H9 (cell line): ENCODE results near the gene TCF7L2. TPM values are rescaled to one million over a fixed set of nuclear protein-coding genes. Genes with fewer than 3 reads are reported as not detected.

Experiments
- DNase-seq: peaks from one replicate; pipeline ENCODE4 v3.0.0-alpha.2; 2017
- H2AFZ ChIP-seq: one replicate; pipeline ENCODE4 v1.6.1; 2013; ENCODE audit warnings: mild to moderate bottlenecking, low read length, control low read depth, moderate library complexity
- H2AK5ac ChIP-seq: 2 replicates; pipeline ENCODE4 v1.6.1; 2013; ENCODE audit warnings: low read length, control low read depth, mixed read lengths; ENCODE audit not compliant: insufficient read length
- H2BK120ac ChIP-seq: one replicate; pipeline ENCODE4 v1.6.1; 2013; ENCODE audit warnings: low read depth, mild to moderate bottlenecking, low read length, control low read depth, inconsistent platforms; ENCODE audit not compliant: poor library complexity, severe bottlenecking
- H2BK12ac ChIP-seq: 2 replicates; pipeline ENCODE4 v1.6.1; 2013; ENCODE audit warnings: low read length, control low read depth, mixed read lengths, low read depth; ENCODE audit not compliant: insufficient read length
- H2BK15ac ChIP-seq: 2 replicates; pipeline ENCODE4 v1.6.1; 2013; ENCODE audit warnings: low read depth, low read length, control low read depth
- H2BK20ac ChIP-seq: one replicate; pipeline ENCODE4 v1.6.1; 2013; ENCODE audit warnings: low read depth, mild to moderate bottlenecking, low read length, control low read depth, inconsistent platforms; ENCODE audit not compliant: poor library complexity, severe bottlenecking
- H2BK5ac ChIP-seq: 2 replicates; pipeline ENCODE4 v1.6.1; 2013; ENCODE audit warnings: low read length, control low read depth, mixed read lengths; ENCODE audit not compliant: insufficient read length
- H3K14ac ChIP-seq: 2 replicates; pipeline ENCODE4 v1.6.1; 2013; ENCODE audit warnings: low read length, control low read depth; ENCODE audit not compliant: insufficient read depth
- H3K18ac ChIP-seq: 2 replicates; pipeline ENCODE4 v1.6.1; 2013; ENCODE audit warnings: low read depth, mild to moderate bottlenecking, mixed read lengths, low read length, control low read depth; ENCODE audit not compliant: insufficient read length
- H3K23ac ChIP-seq: 2 replicates; pipeline ENCODE4 v1.6.1; 2013; ENCODE audit warnings: low read length, control low read depth, mixed read lengths, low read depth; ENCODE audit not compliant: insufficient read length
- H3K23me2 ChIP-seq: 2 replicates; pipeline ENCODE4 v1.6.1; 2013; ENCODE audit warnings: low read depth, mild to moderate bottlenecking, mixed read lengths, low read length, control low read depth; ENCODE audit not compliant: insufficient read length, poor library complexity, severe bottlenecking
- H3K27ac ChIP-seq: 2 replicates; pipeline ENCODE4 v1.5.1; 2013; ENCODE audit warnings: low read length, control low read depth, mixed read lengths, low read depth; ENCODE audit not compliant: insufficient read length
- H3K27me3 ChIP-seq: 2 replicates; pipeline ENCODE4 v1.6.1; 2013; ENCODE audit warnings: low read length, control low read depth, inconsistent platforms; ENCODE audit not compliant: insufficient read depth
- H3K4ac ChIP-seq: 2 replicates; pipeline ENCODE4 v1.6.1; 2013; ENCODE audit warnings: low read depth, mild to moderate bottlenecking, control low read depth, inconsistent platforms, low read length, moderate library complexity
- H3K4me1 ChIP-seq: 2 replicates; pipeline ENCODE4 v1.6.1; 2013; ENCODE audit warnings: low read length, control low read depth, inconsistent platforms; ENCODE audit not compliant: insufficient read depth
- H3K4me2 ChIP-seq: 2 replicates; pipeline ENCODE4 v1.6.1; 2013; ENCODE audit warnings: low read length, control low read depth, mixed read lengths; ENCODE audit not compliant: insufficient read length, insufficient read depth
- H3K56ac ChIP-seq: 2 replicates; pipeline ENCODE4 v1.6.1; 2013; ENCODE audit warnings: low read depth, mild to moderate bottlenecking, mixed read lengths, low read length, control low read depth; ENCODE audit not compliant: insufficient read length
- H3K79me1 ChIP-seq: 2 replicates; pipeline ENCODE4 v1.6.1; 2013; ENCODE audit warnings: low read depth, mild to moderate bottlenecking, moderate library complexity, low read length, control low read depth, inconsistent platforms; ENCODE audit not compliant: insufficient read depth, poor library complexity, severe bottlenecking
- H3K79me2 ChIP-seq: 2 replicates; pipeline ENCODE4 v1.6.1; 2013; ENCODE audit warnings: low read length, control low read depth, inconsistent platforms; ENCODE audit not compliant: insufficient read depth
- H3K9ac ChIP-seq: 2 replicates; pipeline ENCODE4 v1.6.1; 2013; ENCODE audit warnings: low read length, control low read depth, mixed read lengths; ENCODE audit not compliant: insufficient read length; ENCODE audit errors: extremely low read depth
- H3K9me3 ChIP-seq: one replicate; pipeline ENCODE4 v1.6.1; 2013; ENCODE audit warnings: low read depth, low read length, inconsistent platforms; ENCODE audit not compliant: control insufficient read depth
- H3T11ph ChIP-seq: one replicate; pipeline ENCODE4 v1.6.1; 2013; ENCODE audit warnings: mild to moderate bottlenecking, low read length, control low read depth, inconsistent platforms
- H4K20me1 ChIP-seq: one replicate; pipeline ENCODE4 v1.6.1; 2013; ENCODE audit not compliant: control insufficient read depth, insufficient read length, insufficient read depth
- H4K5ac ChIP-seq: 2 replicates; pipeline ENCODE4 v1.6.1; 2013; ENCODE audit warnings: low read depth, mild to moderate bottlenecking, mixed read lengths, low read length, control low read depth; ENCODE audit not compliant: insufficient read length
- H4K8ac ChIP-seq: replicated peaks from 2 replicates; pipeline ENCODE4 v1.6.1; 2013; ENCODE audit warnings: low read length, control low read depth, mixed read lengths, low read depth; ENCODE audit not compliant: insufficient read length
- H4K91ac ChIP-seq: 2 replicates; pipeline ENCODE4 v1.6.1; 2013; ENCODE audit warnings: low read depth, mild to moderate bottlenecking, moderate library complexity, mixed read lengths, low read length, control low read depth; ENCODE audit not compliant: insufficient read length
- H3K27ac Mint-ChIP-seq, 3 experiments: 2 replicates in 2 of 3; 3 replicates in 1 of 3; pipeline ENCODE4 v1.8.0; 2020 to 2021; ENCODE audit warnings: mixed read lengths in 3 of 3, mild to moderate bottlenecking in 1 of 3, moderate library complexity in 1 of 3
- H3K27me3 Mint-ChIP-seq: 2 replicates; pipeline ENCODE4 v1.8.0; 2021; ENCODE audit warnings: low read depth, mild to moderate bottlenecking, moderate library complexity, mixed read lengths
- H3K36me3 Mint-ChIP-seq, 3 experiments: 2 replicates in 2 of 3; 3 replicates in 1 of 3; pipeline ENCODE4 v1.8.0; 2020 to 2021; ENCODE audit warnings: low read depth in 3 of 3, mixed read lengths in 3 of 3; ENCODE audit not compliant: insufficient read depth in 1 of 3
- H3K4me1 Mint-ChIP-seq, 2 experiments: 2 replicates each; pipeline ENCODE4 v1.8.0; 2020; ENCODE audit warnings: mixed read lengths in 2 of 2
- H3K4me3 Mint-ChIP-seq, 2 experiments: 2 replicates in 1 of 2; 3 replicates in 1 of 2; pipeline ENCODE4 v1.8.0; 2020 to 2021; ENCODE audit warnings: mild to moderate bottlenecking in 2 of 2, mixed read lengths in 2 of 2, moderate library complexity in 1 of 2
- H3K9me3 Mint-ChIP-seq, 2 experiments: 2 replicates in 1 of 2; 3 replicates in 1 of 2; pipeline ENCODE4 v1.8.0; 2020; ENCODE audit warnings: mild to moderate bottlenecking in 2 of 2, mixed read lengths in 2 of 2, moderate library complexity in 1 of 2
- CTCF ChIP-seq: fragments of 200-600 bp; sonication (generic); conservative IDR thresholded peaks from 3 replicates; pipeline ENCODE4 v1.8.0; 2021; ENCODE audit warnings: antibody characterized with exemption, mild to moderate bottlenecking
- WGBS: extraction: QIAGEN DNeasy Blood & Tissue Kit; methylation state at CpG from one replicate; pipeline ENCODE4 v1.1.7; 2013; ENCODE audit warnings: missing lambda C conversion rate, low lambda C conversion rate, mixed read lengths; ENCODE audit not compliant: insufficient read length; ENCODE audit errors: extremely low coverage; 5-methylcytosine and 5-hydroxymethylcytosine counted together
- total RNA-seq: library from RNA; stranded (reverse); gene quantifications from 2 replicates; pipeline ENCODE4 v1.2.1, GENCODE V29; 2021

Gene TCF7L2
- total RNA-seq, 1 experiment from 2014 or later: 71.1 TPM

GRCh38 chr10:113207924-113208323 is 257.9 kb downstream of the TCF7L2 start:
- Mint-ChIP-seq H3K27me3 (no peaks in the 10 kb centered on the region; the same call in 1 of the 2 replicates), H3K4me1 (no peaks in the 10 kb centered on the region), H3K9me3 (peaks cover 10 to 12% of the 10 kb centered on the region in 2 experiments), H3K36me3 (peaks cover 0 to 4% (median 2%) of the 10 kb centered on the region in 3 experiments; a peak in 1 of 7 replicates), H3K27ac (no peak overlapping the region), H3K4me3 (no peak overlapping the region)
- H3K14ac ChIP-seq: no peak overlapping the region
- no peaks in the 10 kb centered on the region for H3K9me3 ChIP-seq
- no peak overlapping the region for H2BK12ac ChIP-seq
- no peak overlapping the region for H4K91ac ChIP-seq
- H2BK20ac ChIP-seq: no peak overlapping the region
- H2AK5ac ChIP-seq: no peak overlapping the region
- no peak overlapping the region for H3K56ac ChIP-seq
- no peak overlapping the region for H4K8ac ChIP-seq
- H3K4ac ChIP-seq: no peak overlapping the region
- H3K23ac ChIP-seq: no peak overlapping the region
- H2AFZ ChIP-seq: no peak overlapping the region
- H2BK15ac ChIP-seq: no peak overlapping the region
- H2BK120ac ChIP-seq: no peak overlapping the region
- H4K20me1 ChIP-seq: no peaks in the 10 kb centered on the region
- no peak overlapping the region for H2BK5ac ChIP-seq
- no peaks in the 10 kb centered on the region for H3K79me1 ChIP-seq
- TF ChIP-seq CTCF: no peak
- H3K79me2 ChIP-seq: no peaks in the 10 kb centered on the region
- H3K27ac ChIP-seq: no peak overlapping the region
- no peak overlapping the region for H3K4me2 ChIP-seq
- no peak for DNase-seq
- H3K18ac ChIP-seq: no peak overlapping the region
- no peaks in the 10 kb centered on the region for H3K4me1 ChIP-seq
- no peak overlapping the region for H4K5ac ChIP-seq
- whole genome bisulfite sequencing: no CpG with 5 or more reads among the region's 1 CpG
- H3K27me3 ChIP-seq: no peaks in the 10 kb centered on the region
- H3T11ph ChIP-seq: no peak overlapping the region
- H3K23me2 ChIP-seq: no peaks in the 10 kb centered on the region
- no peak overlapping the region for H3K9ac ChIP-seq
